GM15510 (cell line): ENCODE measurements around the gene NAPA.

Experiments used
- POLR2A ChIP-seq: IDR thresholded peaks from 3 replicates; pipeline ENCODE4 v1.6.1; 2011; ENCODE audit warnings: borderline replicate concordance; ENCODE audit not compliant: insufficient read length; ENCODE audit errors: extremely low read depth

The NAPA gene

DNA sequence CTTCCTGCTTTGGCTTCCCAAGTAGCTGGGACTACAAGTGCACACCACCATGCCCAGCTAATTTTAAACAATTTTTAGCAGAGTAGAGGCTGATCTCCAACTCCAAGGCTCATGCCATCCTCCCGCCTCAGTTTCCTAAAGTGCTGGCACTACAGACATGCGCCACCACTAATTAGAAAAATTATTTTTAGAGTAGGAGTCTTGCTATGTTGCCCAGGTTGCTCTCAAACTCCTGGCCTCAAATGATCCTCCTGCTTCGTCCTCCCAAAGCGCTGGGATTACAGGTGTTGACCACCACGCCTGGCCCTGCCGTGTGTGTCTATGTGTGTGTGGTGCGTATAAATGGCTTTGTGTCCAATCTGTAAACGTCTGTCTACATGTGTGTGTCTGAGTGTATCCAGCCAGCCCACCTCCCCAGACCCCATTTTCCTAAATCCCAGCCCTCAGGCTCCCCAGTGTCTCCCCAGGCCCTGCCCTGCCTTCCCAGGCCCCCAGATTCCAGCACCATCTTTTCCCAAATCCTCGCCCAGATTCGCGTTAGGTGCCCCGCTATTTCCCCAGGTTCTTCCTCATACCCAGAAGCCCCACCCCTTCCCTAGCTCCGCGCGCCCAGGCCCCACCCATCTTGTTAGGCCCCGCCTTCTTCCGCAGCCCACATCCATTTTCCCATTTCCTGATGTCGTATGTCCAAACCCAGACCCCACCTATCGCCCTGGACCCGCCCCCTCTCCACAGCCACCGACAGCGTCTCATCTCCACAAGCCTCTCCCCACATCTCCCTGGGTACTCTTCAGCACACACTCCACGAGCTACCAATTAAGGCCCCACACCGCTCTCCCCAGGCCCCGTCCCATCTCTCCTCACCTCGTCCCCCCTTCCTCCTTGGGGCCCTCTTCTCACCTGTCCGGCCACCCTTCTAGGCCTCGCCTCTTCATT is 68.1 kb downstream of the NAPA start:
- no peak for TF ChIP-seq POLR2A

DNA sequence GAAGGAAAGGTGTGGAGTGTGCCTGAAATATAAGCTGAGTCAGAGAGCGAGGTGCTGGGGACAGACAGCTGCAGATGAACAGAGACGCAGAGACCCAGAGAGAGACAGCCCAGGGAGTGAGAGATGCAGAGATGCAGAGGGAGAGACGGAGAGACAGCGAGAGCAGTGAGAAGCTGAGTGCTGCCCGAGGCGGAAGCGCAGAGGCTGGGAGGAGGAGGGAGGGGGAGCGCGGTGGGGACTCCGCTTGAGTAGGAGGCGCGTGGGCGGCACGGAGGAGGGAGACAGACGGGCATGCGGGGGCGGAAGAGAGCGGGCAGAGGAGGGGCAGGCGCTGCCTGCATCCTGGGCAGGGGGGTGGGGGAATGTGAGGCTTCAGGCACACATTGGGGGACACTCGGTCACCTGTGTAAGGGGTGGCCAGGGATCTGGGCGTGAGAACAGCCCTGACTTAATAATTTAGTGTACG is 68.9 kb downstream of the NAPA start:
- TF ChIP-seq POLR2A: no peak

DNA sequence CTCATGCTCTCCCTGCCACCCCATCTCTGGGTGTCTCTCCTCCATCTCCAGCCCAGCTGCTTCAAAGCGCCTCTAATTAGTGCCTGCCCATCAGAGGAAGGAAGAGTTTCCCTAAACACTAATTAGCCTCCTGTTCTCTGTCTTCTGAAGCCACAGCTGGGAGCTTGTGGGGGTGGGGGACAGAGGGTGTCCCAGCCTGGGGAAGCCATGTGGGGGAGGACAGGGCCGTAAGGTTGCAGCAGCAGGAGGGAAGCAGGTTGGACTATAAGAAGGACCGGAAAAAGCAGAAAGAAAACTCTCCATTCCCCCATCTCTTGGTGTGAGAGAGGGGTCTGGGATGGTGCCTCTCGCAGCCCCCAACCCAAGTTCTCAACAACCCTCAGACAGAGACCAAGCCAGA is 69.3 kb downstream of the NAPA start:
- TF ChIP-seq POLR2A: no peak

DNA sequence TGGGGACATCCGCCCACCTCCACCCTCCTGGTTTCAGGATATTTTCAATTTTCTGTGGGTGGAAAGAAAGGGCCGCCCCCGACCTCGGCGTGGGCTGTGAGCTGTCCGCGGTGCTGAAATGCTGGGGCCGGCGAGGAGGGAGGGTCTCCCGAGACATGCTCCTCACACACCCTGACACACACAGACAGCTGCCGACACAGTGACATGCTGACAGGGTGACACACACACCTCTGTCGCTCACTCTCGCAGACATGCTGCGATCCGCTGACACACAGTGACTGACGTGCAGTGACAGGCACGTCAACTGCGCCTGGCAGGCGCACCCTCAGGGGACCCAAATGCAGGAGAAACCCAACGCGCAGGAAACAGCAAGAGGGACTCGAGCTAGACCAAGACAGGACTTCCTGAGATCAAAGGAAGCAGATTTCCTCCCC is 70.5 kb downstream of the NAPA start:
- TF ChIP-seq POLR2A: no peak

DNA sequence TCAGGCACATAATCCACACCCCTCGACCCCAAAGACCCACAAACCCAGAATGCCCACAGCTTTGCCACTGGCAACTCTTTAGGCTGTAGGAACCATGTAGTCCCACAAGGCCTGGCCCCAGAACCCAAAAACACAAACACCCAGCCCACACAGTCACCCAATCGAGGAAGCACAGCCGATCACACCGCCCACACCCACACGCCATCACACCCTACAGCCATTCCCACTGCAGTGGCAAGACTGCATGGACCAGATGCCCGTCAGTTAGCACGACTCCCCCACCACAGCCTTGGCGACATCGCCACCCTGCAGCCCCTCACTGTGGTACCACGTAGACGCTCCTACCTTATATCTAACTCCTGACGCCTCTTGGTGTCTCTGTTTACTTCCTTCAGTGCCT is 71.5 kb downstream of the NAPA start:
- no peak for TF ChIP-seq POLR2A

DNA sequence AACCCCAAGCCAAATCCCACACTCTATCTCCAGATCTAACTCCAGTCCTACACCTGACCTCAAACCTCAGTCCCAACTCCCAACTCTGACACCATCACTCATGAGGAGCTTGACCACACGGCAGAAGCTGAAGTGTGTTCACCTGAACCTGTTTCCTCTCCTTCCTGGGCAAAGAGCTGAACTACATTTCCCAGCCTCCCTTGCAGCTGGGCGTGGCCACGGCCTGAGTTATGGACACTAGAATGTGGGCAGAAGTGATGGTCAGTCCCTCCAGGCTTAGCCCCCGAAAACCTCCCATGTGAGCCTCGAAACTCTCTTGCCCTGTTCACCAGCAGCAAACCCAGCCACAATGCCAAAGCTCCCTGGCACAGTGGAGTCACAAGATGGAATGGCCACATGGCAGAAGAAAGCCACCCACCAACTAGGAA is 76.1 kb downstream of the NAPA start:
- TF ChIP-seq POLR2A: no peak
